Heart left ventricle (tissue), 16 donors: ENCODE data around the gene AFAP1L2. TPM values are rescaled to one million over a fixed set of nuclear protein-coding genes. Genes with fewer than 3 reads are reported as not detected.

ENCODE experiments used
- ATAC-seq, 4 donors: fragments of 200-7000 bp; cut with Tn5 transposase; one replicate each; pipeline ENCODE4 v1.9.1; 2020 to 2022; ENCODE audit warnings: moderate library complexity in 4 of 4, mild to moderate bottlenecking in 3 of 4, moderate number of reproducible peaks in 1 of 4
- DNase-seq, 5 donors: peaks; one replicate each; pipeline ENCODE4 v3.0.0-alpha.2; 2020
- H3K27ac ChIP-seq, 12 donors: fragments of 200-600 bp; sonication (generic) in 4 of 12; one replicate each; pipeline versions ENCODE4 v1.5.0 to v1.8.0; 2016 to 2022; ENCODE audit warnings: mild to moderate bottlenecking in 2 of 12
- H3K27me3 ChIP-seq, 9 donors: fragments of 200-600 bp; sonication (generic) in 2 of 9; one replicate each; pipeline versions ENCODE4 v1.5.1 to v1.8.0; 2016 to 2022; ENCODE audit warnings: mild to moderate bottlenecking in 3 of 9
- H3K36me3 ChIP-seq, 9 donors: fragments of 200-600 bp; sonication (generic) in 2 of 9; one replicate each; pipeline versions ENCODE4 v1.5.0 to v1.8.0; 2018 to 2022; ENCODE audit warnings: mild to moderate bottlenecking in 2 of 9
- H3K4me1 ChIP-seq, 12 donors: fragments of 200-600 bp; sonication (generic) in 4 of 12; one replicate each; pipeline versions ENCODE4 v1.5.0 to v1.8.0; 2016 to 2022; ENCODE audit warnings: mild to moderate bottlenecking in 3 of 12
- H3K4me3 ChIP-seq, 12 donors: fragments of 200-600 bp; sonication (generic) in 4 of 12; one replicate each; pipeline versions ENCODE4 v1.5.0 to v1.8.0; 2017 to 2022; ENCODE audit warnings: mild to moderate bottlenecking in 9 of 12, moderate library complexity in 4 of 12
- H3K9me3 ChIP-seq, 12 donors: fragments of 200-600 bp; sonication (generic) in 4 of 12; one replicate each; pipeline versions ENCODE4 v1.5.0 to v1.8.0; 2016 to 2022; ENCODE audit warnings: mild to moderate bottlenecking in 1 of 12
- POLR2A ChIP-seq, 2 donors: fragments of 450-650 bp; IDR thresholded peaks; one replicate each; pipeline ENCODE4 v1.6.1; 2017; ENCODE audit warnings: antibody characterized with exemption in 2 of 2, mild to moderate bottlenecking in 2 of 2, moderate library complexity in 2 of 2
- whole genome bisulfite sequencing, 4 donors: extraction: QIAGEN DNeasy Blood & Tissue Kit in 2 of 4; methylation state at CpG; one replicate each; pipeline versions ENCODE4 v1.1.5 to v1.1.7; 2013 to 2018; 5-methylcytosine and 5-hydroxymethylcytosine counted together
- intact Hi-C, 10 donors: fragments of 100-400 bp; cut with DNase I; formaldehyde crosslinking; loops; one replicate each; pipeline versions ENCODE4 v1.11.1 to v1.14.2; 2022
- polyA plus RNA-seq, 2 donors: library from polyadenylated mRNA; stranded (reverse); fragments of 200-250 nt; gene quantifications; one replicate each; pipeline ENCODE4 v1.2.3, GENCODE V29; 2013
- total RNA-seq, 9 donors: library from RNA; depleted of rRNA in 2 of 9; stranded (reverse); fragments of >200 nt in 2 of 9; fragmentation: NEBNext Ultra II Directional in 3 of 9; extraction: Animal tissue kit (Norgen Biotek cat#: 25700) in 3 of 9; gene quantifications; one replicate each; pipeline versions ENCODE4 v1.1.0 to v1.2.4, GENCODE V29; 2016 to 2023
- TF ChIP-seq, protein P1 (sequence below), 12 donors: fragments of 200-600 bp; sonication (generic) in 4 of 12; IDR thresholded peaks; one replicate each; pipeline versions ENCODE4 v1.5.0 to v1.8.0; 2018 to 2022; ENCODE audit warnings: antibody characterized with exemption in 12 of 12, mild to moderate bottlenecking in 5 of 12
- donor health status: ischemic (EF 13 %, LVEDD 7.1; RV severe dilation, severe dysfunction).
- donor health status: healthy with polysubstance abuse.
- donor health status: DM: no; HTN: yes; CAD: no.
- donor health status: DM: no; HTN: no; CAD: no.
- donor health status: ischemic (EF 25% LVEDD 6.9; RV normal size, moderate dysfunction).
- donor health status: ischemic (EF 25% LVEDD 5.7; RV mildly dilated, moderate dysfunction).
- donor health status: healthy.
- donor health status: DM: yes; HTN: yes; CAD: no.
- donor health status: ischemic (EF 35%, LVEDD 5.7; RV mildly dilated, moderate dysfunction).
- donor health status: nonischemic (EF 11% LVEDD 7.7; RV severe dilation, severe dysfunction).
- donor health status: DM: yes; HTN: yes; CAD: no.
- donor health status: PGD.
- donor health status: ischemic (EF 29% LVEDD 5.4; RV normal size, mild dysfunction).
- donor health status: nonischemic (EF 23%, LVEDD 6.1; RV moderate dilation, normal function).

Gene AFAP1L2
- total and polyA plus RNA-seq, 11 donors, result 2.8 to 8.2 (median 4.3) TPM

DNA sequence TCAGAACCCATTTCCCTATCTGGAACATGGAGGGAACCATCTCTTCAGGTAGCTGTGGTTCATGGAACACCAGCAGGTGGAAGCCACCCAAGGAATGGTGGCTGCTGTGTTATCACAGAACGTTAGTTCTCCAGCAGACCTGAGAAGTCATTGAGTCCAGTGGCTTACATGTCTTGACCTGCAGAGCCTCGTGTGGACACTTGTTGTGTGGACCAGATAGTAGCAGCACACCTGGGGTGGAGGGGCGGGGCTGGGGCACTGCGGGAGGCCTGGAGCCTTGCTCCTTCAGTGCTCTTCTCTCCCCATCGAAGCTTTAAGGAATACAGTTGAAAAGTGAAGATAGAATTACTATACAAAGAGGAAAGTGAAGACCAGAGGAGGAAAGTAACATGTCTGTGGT, 122.8 kb downstream of the AFAP1L2 start:
- no peaks in the 10 kb centered on the region for H3K36me3 ChIP-seq
- H3K27ac ChIP-seq, result no peak overlapping the region
- no peak for ATAC-seq
- no peaks in the 10 kb centered on the region for H3K9me3 ChIP-seq
- no peak for TF ChIP-seq POLR2A (IDR thresholded peaks at IDR 0.05)
- H3K27me3 ChIP-seq, result no peaks in the 10 kb centered on the region
- peaks cover 0 to 12% (median 0%) of the 10 kb centered on the region in 12 donors for H3K4me1 ChIP-seq
- WGBS, 4 donors, result 79 to 91% (median 84%) methylated on average over 5 of the region's 5 CpGs
- no peak overlapping the region for H3K4me3 ChIP-seq
- intact Hi-C loops, result no loop called here
- DNase-seq, result peak in 2 of 5 donors; percentile 5 to 28

DNA sequence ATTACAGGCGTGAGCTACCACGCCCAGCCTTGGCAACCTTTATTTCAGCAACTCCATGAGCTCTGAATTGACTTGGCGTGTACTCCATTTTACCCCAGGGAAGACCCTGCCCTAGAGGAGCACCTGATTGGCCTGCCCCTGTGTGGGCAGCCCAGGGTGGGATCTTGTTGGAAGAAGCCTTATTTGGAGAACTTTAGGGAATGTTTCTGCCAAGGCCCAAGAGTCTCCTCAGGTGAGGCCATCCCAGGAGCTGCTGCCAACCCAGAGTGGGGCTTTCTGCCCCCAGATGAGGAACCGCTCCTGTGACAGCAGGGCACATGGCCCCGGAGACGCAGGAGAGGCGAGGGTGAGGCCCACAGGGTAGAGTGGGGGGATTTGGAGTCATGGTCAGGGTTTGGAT, 123.3 kb downstream of the AFAP1L2 start:
- no peaks in the 10 kb centered on the region for H3K27me3 ChIP-seq
- ATAC-seq (no peak), DNase-seq (peak in 2 of 5 donors; percentile 0 to 32)
- H3K4me1 ChIP-seq, result peaks cover 0 to 12% (median 0%) of the 10 kb centered on the region in 12 donors
- no peaks in the 10 kb centered on the region for H3K36me3 ChIP-seq
- 75 to 96% (median 77%) methylated on average over 6 to 7 of the region's 7 CpGs for WGBS, 4 donors
- TF ChIP-seq, protein P1, sequence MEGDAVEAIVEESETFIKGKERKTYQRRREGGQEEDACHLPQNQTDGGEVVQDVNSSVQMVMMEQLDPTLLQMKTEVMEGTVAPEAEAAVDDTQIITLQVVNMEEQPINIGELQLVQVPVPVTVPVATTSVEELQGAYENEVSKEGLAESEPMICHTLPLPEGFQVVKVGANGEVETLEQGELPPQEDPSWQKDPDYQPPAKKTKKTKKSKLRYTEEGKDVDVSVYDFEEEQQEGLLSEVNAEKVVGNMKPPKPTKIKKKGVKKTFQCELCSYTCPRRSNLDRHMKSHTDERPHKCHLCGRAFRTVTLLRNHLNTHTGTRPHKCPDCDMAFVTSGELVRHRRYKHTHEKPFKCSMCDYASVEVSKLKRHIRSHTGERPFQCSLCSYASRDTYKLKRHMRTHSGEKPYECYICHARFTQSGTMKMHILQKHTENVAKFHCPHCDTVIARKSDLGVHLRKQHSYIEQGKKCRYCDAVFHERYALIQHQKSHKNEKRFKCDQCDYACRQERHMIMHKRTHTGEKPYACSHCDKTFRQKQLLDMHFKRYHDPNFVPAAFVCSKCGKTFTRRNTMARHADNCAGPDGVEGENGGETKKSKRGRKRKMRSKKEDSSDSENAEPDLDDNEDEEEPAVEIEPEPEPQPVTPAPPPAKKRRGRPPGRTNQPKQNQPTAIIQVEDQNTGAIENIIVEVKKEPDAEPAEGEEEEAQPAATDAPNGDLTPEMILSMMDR (IDR thresholded peaks at IDR 0.05), result no peak
- no peak for TF ChIP-seq POLR2A (IDR thresholded peaks at IDR 0.05)
- intact Hi-C loops, result no loop called here
- H3K27ac ChIP-seq, result no peak overlapping the region
- no peaks in the 10 kb centered on the region for H3K9me3 ChIP-seq
- H3K4me3 ChIP-seq, result no peak overlapping the region

DNA sequence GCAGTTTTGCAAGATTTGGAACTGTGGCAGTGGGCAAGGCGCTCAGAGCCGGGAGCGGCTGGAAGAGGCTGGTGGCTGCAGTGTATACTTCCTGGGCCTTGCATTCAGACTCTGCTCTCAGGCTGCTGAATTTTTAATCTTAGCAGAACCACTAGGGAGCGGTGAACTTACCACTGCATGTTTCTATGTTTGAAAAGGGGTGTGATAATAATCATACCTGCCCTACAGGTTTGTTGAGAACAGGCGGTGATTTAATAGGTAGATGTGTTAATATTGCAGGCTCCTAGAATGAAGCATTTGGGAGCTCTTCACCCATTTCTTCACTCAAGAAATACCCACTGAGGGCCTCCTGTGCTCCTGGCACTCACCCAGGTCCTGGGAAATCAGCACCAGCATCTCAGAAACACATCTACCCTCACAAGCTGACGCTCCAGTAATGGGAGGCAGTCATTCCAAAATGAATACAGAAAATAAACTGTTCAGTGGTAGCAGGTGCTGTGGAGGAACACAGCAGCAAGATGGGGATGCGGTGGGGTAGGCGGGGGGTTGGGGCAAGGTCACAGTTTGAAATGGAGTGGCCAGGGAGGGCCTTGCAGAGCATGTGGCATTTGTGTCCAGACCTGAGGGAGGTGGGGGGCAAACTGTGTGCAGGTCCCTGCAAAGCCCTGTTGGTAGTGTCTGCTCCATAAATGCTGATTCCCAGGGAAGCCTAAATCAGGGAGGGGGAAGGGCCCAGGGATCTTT, 124.2 kb downstream of the AFAP1L2 start:
- no peak overlapping the region for H3K27ac ChIP-seq
- intact Hi-C loops, result no loop called here
- WGBS, 4 donors, result 89 to 91% (median 90%) methylated on average over 8 of the region's 8 CpGs
- ATAC-seq (no peak), DNase-seq (peak in 1 of 5 donors; percentile 12)
- no peaks in the 10 kb centered on the region for H3K9me3 ChIP-seq
- H3K4me3 ChIP-seq, result no peak overlapping the region
- peaks cover 0 to 12% (median 0%) of the 10 kb centered on the region in 12 donors for H3K4me1 ChIP-seq
- no peaks in the 10 kb centered on the region for H3K27me3 ChIP-seq
- TF ChIP-seq, protein P1 (IDR thresholded peaks at IDR 0.05), result no peak
- TF ChIP-seq POLR2A (IDR thresholded peaks at IDR 0.05), result no peak
- H3K36me3 ChIP-seq, result no peaks in the 10 kb centered on the region

DNA sequence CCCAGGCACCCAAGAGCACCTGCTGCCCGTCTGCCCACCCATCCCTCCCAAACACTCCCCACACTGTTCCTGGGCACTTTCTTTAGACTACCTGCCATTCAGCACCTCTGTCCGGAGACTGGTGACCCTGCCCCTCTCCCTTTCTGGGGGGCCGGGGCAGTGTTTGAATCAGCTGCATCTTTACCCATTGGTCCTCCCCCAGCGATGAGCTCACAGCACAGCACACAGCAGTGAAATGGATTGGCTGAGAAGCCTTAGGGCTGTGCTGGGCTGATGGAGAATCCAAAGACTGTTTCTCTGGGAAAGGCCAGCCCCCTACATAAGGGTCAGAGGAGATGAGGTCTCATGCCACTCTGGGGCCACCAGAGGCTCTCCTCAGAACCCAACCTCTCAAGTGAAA, 125.0 kb downstream of the AFAP1L2 start:
- 89 to 93% (median 91%) methylated on average over 4 of the region's 4 CpGs for WGBS, 4 donors
- Histone ChIP-seq H3K27ac (no peak overlapping the region), H3K4me1 (peaks cover 0 to 7% (median 0%) of the 10 kb centered on the region in 12 donors), H3K4me3 (no peak overlapping the region), H3K9me3 (no peaks in the 10 kb centered on the region), H3K36me3 (no peaks in the 10 kb centered on the region), H3K27me3 (no peaks in the 10 kb centered on the region)
- peak in 1 of 5 donors; percentile 10 for DNase-seq
- intact Hi-C loops, result no loop called here
- ATAC-seq, result no peak
- TF ChIP-seq, protein P1 (IDR thresholded peaks at IDR 0.05), result no peak
- no peak for TF ChIP-seq POLR2A (IDR thresholded peaks at IDR 0.05)

DNA sequence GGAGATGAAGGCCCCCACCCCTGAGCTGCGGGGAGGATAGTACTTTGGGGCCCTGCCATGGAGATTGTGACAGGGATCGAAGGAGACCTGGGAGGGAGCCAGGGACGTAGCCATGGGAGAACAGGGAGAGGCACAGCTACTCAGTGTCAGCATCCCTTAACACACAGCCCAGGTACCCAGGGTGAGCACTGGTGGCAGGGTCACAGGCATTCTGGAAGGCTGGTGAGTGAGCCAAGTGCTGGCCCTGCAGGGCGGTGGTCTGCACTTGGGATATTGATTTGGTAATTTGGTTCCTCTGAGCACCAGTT, 125.5 kb downstream of the AFAP1L2 start:
- Histone ChIP-seq H3K27me3 (no peaks in the 10 kb centered on the region), H3K36me3 (no peaks in the 10 kb centered on the region), H3K27ac (no peak overlapping the region), H3K4me1 (peaks cover 0 to 2% (median 0%) of the 10 kb centered on the region in 12 donors), H3K9me3 (no peaks in the 10 kb centered on the region), H3K4me3 (no peak overlapping the region)
- TF ChIP-seq, protein P1 (IDR thresholded peaks at IDR 0.05), result no peak
- TF ChIP-seq POLR2A (IDR thresholded peaks at IDR 0.05), result no peak
- intact Hi-C loops, result no loop called here
- ATAC-seq (peak in 1 of 4 donors; percentile 9), DNase-seq (peak in 1 of 5 donors; percentile 32)
- WGBS, 4 donors, result 79 to 91% (median 83%) methylated on average over 3 to 4 of the region's 4 CpGs
